T47D (cell line): Measurements from ENCODE around the gene NMS.

Experiments
- DNase-seq, 2 experiments: peaks; one replicate each; pipeline versions ENCODE4 v3.0.0 to v3.0.0-alpha.2; 2011 to 2012; ENCODE audit warnings: low read depth in 1 of 2, low spot score in 1 of 2
- JUND ChIP-seq: IDR thresholded peaks from 2 replicates; pipeline ENCODE4 v1.6.1; 2012; ENCODE audit warnings: low read depth
- in situ Hi-C: cut with HindIII; loops from 2 replicates; pipeline ENCODE4 v1.10.0; 2016; ENCODE audit warnings: low sequenced_read_pairs, low pct_unique_long_range_greater_than_20kb

Gene NMS

DNA sequence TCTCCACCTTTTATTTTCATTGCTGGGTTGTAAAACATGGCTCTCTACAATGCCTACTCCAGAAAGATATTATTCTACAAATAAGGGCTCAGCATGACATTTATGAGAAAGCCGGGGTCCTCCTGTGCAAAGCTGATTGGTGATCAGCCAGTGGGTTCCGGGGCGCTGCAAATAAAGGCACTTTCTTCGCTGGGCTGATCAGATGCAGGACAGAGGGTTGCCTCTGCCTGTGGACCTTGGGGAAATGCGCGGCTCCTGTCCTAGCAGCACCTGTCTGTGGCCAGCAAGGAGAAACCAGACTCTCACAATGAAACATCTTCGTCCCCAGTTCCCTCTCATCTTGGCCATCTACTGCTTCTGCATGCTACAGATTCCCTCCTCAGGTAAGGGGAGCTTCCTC, at the start of gene NMS:
Gene NMS, plus strand, starts transcription at position 301 of the 400 bp plus-strand sequence. Its CDS starts 7 bp downstream, at position 308.
- no peak for TF ChIP-seq JUND
- in situ Hi-C loops: no loop called here
- DNase-seq: no peak

GRCh38 chr2:100422320-100423055, 47.8 kb upstream of the NMS start:
- DNase-seq: peak; percentile 48 to 62
- in situ Hi-C loops: no loop called here
- TF ChIP-seq JUND: no peak

- no peak for DNase-seq
- TF ChIP-seq JUND: no peak
- in situ Hi-C loops: no loop called here
These were observed 46.7 kb upstream of the NMS start for GRCh38 chr2:100423631-100424030.

GRCh38 chr2:100424277-100424875, 45.9 kb upstream of the NMS start:
- DNase-seq: no peak
- in situ Hi-C loops: no loop called here

GRCh38 chr2:100425107-100425506, 45.2 kb upstream of the NMS start:
- in situ Hi-C loops: no loop called here
- TF ChIP-seq JUND: no peak
- no peak for DNase-seq

More at GRCh38 chr2:100424277-100424875, 45.9 kb upstream of the NMS start:
- TF ChIP-seq JUND: no peak

DNA sequence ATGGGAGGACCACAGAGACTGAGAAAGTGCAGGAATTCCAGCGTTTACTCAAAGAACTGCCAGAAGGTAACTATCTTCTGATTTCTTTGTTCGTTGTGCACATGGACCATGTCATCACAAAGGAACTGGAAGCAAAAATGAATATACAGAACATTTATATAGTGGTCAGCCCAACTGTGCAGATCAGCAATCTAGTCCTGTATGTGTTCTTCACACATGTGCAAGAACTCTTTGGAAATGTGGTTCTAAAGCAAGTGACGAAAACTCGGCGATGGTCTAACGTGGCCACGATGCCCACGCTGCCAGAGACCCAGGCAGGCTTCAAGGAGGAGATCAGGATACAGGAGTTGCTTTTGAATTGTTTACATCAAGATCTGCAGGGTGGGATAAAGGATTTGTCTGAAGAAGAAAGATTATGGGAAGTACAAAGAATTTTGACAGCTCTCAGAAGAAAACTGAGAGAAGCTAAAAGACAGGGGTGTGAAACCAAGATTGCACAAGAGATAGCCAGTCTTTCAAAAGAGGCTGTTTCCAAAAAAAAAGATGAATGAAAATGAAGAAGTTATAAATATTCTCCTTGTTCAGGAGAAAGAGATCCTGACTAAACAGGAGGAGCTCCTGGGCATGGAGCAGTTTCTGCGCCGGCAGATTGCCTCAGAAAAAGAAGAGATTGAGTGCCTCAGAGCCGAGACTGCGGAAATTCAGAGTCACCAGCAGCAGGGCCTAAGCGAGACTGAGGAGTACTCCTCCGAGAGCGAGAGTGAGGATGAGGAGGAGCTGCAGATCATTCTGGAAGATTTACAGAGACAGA, 44.5 kb upstream of the NMS start:
- in situ Hi-C loops: no loop called here
- no peak for TF ChIP-seq JUND
- DNase-seq: no peak

GRCh38 chr2:100426384-100426720, 43.9 kb upstream of the NMS start:
- DNase-seq: no peak
- no peak for TF ChIP-seq JUND
- in situ Hi-C loops: no loop called here

DNA sequence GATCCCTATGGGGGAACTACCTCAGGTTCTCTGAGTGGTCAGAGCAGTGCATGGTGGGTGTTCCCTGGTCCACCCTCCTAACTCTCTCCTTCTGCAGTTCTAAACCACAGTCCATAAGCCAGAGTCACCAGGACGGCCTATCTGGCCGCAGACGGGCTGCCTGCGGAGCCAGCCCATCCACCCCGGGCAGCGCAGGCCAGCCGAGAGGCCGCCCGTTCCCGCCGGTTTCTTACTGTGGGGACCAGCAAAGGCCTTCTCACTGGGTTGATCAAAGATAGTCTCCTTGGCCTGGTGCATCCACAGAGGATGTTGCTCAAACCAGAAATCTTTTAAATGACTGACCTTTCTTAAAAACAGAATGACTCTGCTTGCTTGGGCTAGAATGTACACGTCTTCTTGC, 43.2 kb upstream of the NMS start:
- no peak for TF ChIP-seq JUND
- in situ Hi-C loops: no loop called here
- no peak for DNase-seq

DNA sequence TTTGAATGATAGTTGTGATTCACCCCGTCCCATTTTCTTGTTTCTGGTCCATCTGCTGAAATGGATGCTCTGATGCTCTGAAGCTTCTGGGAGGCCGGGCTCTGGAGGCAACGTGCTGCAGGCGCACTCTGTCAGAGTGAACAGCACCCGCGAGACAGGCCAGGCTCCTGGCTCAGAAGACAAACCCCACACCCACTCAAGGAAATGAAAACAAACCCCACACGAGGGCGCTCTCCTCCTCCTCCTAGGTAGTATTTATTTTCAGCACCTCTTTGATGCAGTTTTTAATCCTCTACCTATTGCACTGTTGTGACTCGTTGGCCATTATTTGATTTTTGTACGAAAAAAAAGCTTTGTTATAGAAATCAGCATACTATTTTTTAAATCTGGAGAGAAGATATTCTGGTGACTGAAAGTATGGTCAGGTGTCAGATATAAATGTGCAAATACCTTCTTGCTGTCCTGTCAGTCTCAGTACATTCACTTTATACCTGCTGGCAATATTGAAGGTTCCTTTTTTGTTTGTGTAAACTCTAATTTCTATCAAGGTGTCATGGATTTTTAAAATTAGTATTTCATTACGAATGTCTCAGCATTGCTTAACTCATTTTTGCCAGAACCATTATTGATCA, 42.5 kb upstream of the NMS start:
- DNase-seq: peak; percentile 42 to 85
- TF ChIP-seq JUND: no peak
- in situ Hi-C loops: no loop called here

GRCh38 chr2:100429726-100430125, 40.6 kb upstream of the NMS start:
- TF ChIP-seq JUND: no peak
- DNase-seq: no peak
- in situ Hi-C loops: no loop called here

- in situ Hi-C loops: no loop called here
- TF ChIP-seq JUND: no peak
- DNase-seq: no peak
These were observed 32.5 kb upstream of the NMS start for GRCh38 chr2:100437751-100438150.

GRCh38 chr2:100446696-100447095, 23.6 kb upstream of the NMS start:
- DNase-seq: no peak
- in situ Hi-C loops: no loop called here

DNA sequence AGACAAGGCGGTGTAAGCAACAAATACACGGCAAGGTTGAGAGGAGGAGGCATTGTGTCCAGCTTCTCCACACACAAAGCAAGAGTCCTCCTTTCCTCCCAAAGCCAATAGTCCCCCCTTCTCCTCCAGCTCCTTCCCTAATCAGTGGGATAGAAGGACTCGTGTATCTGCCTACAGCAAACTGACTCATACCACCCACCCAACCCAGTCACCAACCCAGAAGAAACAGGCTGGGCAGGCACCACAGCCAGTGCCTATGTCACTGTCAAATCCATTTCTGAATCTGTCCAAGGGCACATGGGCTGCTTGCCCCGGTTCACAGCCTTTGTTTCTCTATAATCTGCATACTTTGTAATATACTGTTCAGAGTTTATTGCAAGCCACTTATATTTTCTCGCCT, 19.2 kb upstream of the NMS start:
- TF ChIP-seq JUND: no peak
- in situ Hi-C loops: no loop called here
- DNase-seq: no peak

More at GRCh38 chr2:100446696-100447095, 23.6 kb upstream of the NMS start:
- no peak for TF ChIP-seq JUND
